PC-3 (cell line): Measurements from ENCODE around the gene MYO3A.

Experiments used
- CTCF ChIP-seq: fragments of 300-600 bp; sonication (generic); conservative IDR thresholded peaks from 2 replicates; pipeline ENCODE4 v1.5.1; 2017; ENCODE audit warnings: antibody characterized with exemption, low read depth, mild to moderate bottlenecking, low read length
- EZH2 ChIP-seq: fragments of 300-600 bp; sonication (generic); IDR thresholded peaks from one replicate; pipeline ENCODE4 v1.6.1; 2017; ENCODE audit warnings: antibody characterized with exemption, mild to moderate bottlenecking, low read length; ENCODE audit not compliant: unreplicated experiment

- TF ChIP-seq CTCF (no peak), EZH2 (no peak)
Measured at GRCh38 chr10:26227786-26228185, 293.8 kb downstream of the MYO3A start.
